ENCODE data around the gene RBM42. TPM values are rescaled to one million over a fixed set of nuclear protein-coding genes. Genes with fewer than 3 reads are reported as not detected.

The RBM42 gene
- total RNA-seq, 3 donors from 2014 or later: 136 to 153 (median 139) TPM

- H3K4me1 Mint-ChIP-seq (ENCODE audit: low read depth): peaks cover 7% of the 10 kb centered on the region
- no peaks in the 10 kb centered on the region for H3K36me3 Mint-ChIP-seq (ENCODE audit: insufficient read depth)
- H3K4me3 Mint-ChIP-seq: no peak overlapping the region
- ATAC-seq: no peak
- H3K27me3 Mint-ChIP-seq (ENCODE audit: low read depth): peaks cover 16% of the 10 kb centered on the region
- no peaks in the 10 kb centered on the region for H3K9me3 Mint-ChIP-seq
- no peak for DNase-seq
Measured at GRCh38 chr19:35675589-35676140, 46.8 kb downstream of the RBM42 start.

Other genes with a start within 250 kb of the RBM42 start
- gene FFAR2, start 180.8 kb upstream of the RBM42 start, total RNA-seq: not detected
- gene KRTDAP, start 138.6 kb upstream of the RBM42 start, total RNA-seq: not detected
- 1 to 10 TPM in 1 of 3 donors, under 1 TPM in 2; 0.49 to 1.3 (median 0.95) TPM for gene DMKN, start 115.4 kb upstream of the RBM42 start, total RNA-seq
- gene SBSN, start 100.7 kb upstream of the RBM42 start, total RNA-seq: not detected
- gene GAPDHS, start 95.6 kb upstream of the RBM42 start, total RNA-seq: not detected
- gene TMEM147, start 83.4 kb upstream of the RBM42 start, total RNA-seq: 100 to 1,000 TPM; 111 to 148 (median 115) TPM
- not detected for gene ATP4A, start 65.4 kb upstream of the RBM42 start, total RNA-seq
- gene PMIS2, start 42.9 kb upstream of the RBM42 start, total RNA-seq: not detected
- gene HAUS5, start 16.3 kb upstream of the RBM42 start, total RNA-seq: 10 to 100 TPM; 39.2 to 48.1 (median 41.3) TPM
- 1 to 10 TPM in 1 of 3 donors, under 1 TPM in 2; 0.16 to 1.2 (median 0.56) TPM for gene ETV2, start 12.7 kb downstream of the RBM42 start, total RNA-seq
- gene COX6B1, start 19.3 kb downstream of the RBM42 start, total RNA-seq: 100 to 1,000 TPM; 462 to 480 (median 465) TPM
- under 1 TPM; 0.22 to 0.26 (median 0.23) TPM for gene UPK1A, start 37.5 kb downstream of the RBM42 start, total RNA-seq
- gene ZBTB32, start 75.5 kb downstream of the RBM42 start, total RNA-seq: 100 to 1,000 TPM in 2 of 3 donors, 10 to 100 TPM in 1; 90.8 to 136 (median 101) TPM
- gene KMT2B, start 89.0 kb downstream of the RBM42 start, total RNA-seq: 10 to 100 TPM; 64.1 to 74.8 (median 74.5) TPM
- gene IGFLR1, start 113.4 kb downstream of the RBM42 start, total RNA-seq: 10 to 100 TPM; 24.0 to 32.7 (median 29.8) TPM
- 10 to 100 TPM; 18.9 to 25.2 (median 19.4) TPM for gene U2AF1L4, start 116.4 kb downstream of the RBM42 start, total RNA-seq
- gene PSENEN, start 116.6 kb downstream of the RBM42 start, total RNA-seq: 10 to 100 TPM; 46.1 to 49.3 (median 47.9) TPM
- 1 to 10 TPM; 5.8 to 6.4 (median 6.4) TPM for gene LIN37, start 119.5 kb downstream of the RBM42 start, total RNA-seq
- gene HSPB6, start 128.0 kb downstream of the RBM42 start, total RNA-seq: under 1 TPM; 0.22 to 0.46 (median 0.37) TPM
- 10 to 100 TPM; 27.2 to 33.7 (median 27.3) TPM for gene PROSER3, start 129.1 kb downstream of the RBM42 start, total RNA-seq
- gene ARHGAP33, start 146.5 kb downstream of the RBM42 start, total RNA-seq: 1 to 10 TPM; 5.5 to 6.9 (median 6.2) TPM
- not detected for gene PRODH2, start 183.8 kb downstream of the RBM42 start, total RNA-seq
- gene NPHS1, start 223.5 kb downstream of the RBM42 start, total RNA-seq: under 1 TPM in 2 of 3 donors, not detected in 1; 0.13 to 0.16 TPM
- under 1 TPM; 0.24 to 0.92 (median 0.86) TPM for gene KIRREL2, start 227.9 kb downstream of the RBM42 start, total RNA-seq
- under 1 TPM in 2 of 3 donors, not detected in 1; 0.24 to 0.34 TPM for gene APLP1, start 239.5 kb downstream of the RBM42 start, total RNA-seq

Measured in activated T-cell treated with anti-CD3 and anti-CD28 coated beads, Interleukin-2, amount 50 U/mL, for 4 hours (primary cell).